Measurements from ENCODE around the gene ACYP1.
A peak's percentile ranks its signal among the peaks of the same experiment; 100 is the strongest.

ACYP1 gene

GRCh38 chr14:75067212-75067611 is 3.4 kb upstream of the ACYP1 start:
- no peak for TF ChIP-seq TAF1 (IDR thresholded peaks at IDR 0.05; ENCODE audit: borderline replicate concordance, low read depth, low read length)
- TF ChIP-seq POLR2AphosphoS5 (IDR thresholded peaks at IDR 0.05; ENCODE audit: low read depth, low read length), result no peak
- TF ChIP-seq POLR2A (IDR thresholded peaks at IDR 0.05; ENCODE audit: low read depth, low read length), result no peak
- DNase-seq (ENCODE audit: insufficient read length) (no peak), FAIRE-seq (no peak)

DNA sequence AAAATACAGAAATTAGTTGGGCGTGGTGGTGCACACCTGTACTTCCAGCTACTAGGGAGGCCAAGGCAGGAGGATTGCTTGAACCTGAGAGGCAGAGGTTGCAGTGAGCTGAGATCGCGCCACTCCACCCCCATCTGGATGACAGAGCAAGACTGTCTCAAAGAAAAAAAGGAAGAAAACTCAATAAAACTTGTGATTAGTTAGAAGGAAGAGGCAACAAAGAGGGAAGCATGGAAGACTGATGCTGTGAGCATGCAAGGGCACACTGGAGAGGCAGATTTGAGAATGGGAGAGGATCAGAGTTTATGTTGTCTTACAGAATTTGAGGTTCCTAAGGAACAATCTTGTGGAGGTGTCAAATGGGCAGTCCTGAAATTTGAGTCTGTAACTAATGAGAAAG is 2.9 kb upstream of the ACYP1 start:
- no peak for TF ChIP-seq POLR2A (IDR thresholded peaks at IDR 0.05; ENCODE audit: low read depth, low read length)
- no peak for TF ChIP-seq POLR2AphosphoS5 (IDR thresholded peaks at IDR 0.05; ENCODE audit: low read depth, low read length)
- TF ChIP-seq TAF1 (IDR thresholded peaks at IDR 0.05; ENCODE audit: borderline replicate concordance, low read depth, low read length), result no peak
- DNase-seq (ENCODE audit: insufficient read length) (no peak), FAIRE-seq (no peak)

GRCh38 chr14:75064205-75064567 is 362 bp upstream of the ACYP1 start:
- no peak for FAIRE-seq
- no peak for DNase-seq (ENCODE audit: insufficient read length)
- TF ChIP-seq POLR2A (IDR thresholded peaks at IDR 0.05; ENCODE audit: low read depth, low read length) (no peak), POLR2AphosphoS5 (IDR thresholded peaks at IDR 0.05; ENCODE audit: low read depth, low read length) (no peak), TAF1 (IDR thresholded peaks at IDR 0.05; ENCODE audit: borderline replicate concordance, low read depth, low read length) (no peak)

DNA sequence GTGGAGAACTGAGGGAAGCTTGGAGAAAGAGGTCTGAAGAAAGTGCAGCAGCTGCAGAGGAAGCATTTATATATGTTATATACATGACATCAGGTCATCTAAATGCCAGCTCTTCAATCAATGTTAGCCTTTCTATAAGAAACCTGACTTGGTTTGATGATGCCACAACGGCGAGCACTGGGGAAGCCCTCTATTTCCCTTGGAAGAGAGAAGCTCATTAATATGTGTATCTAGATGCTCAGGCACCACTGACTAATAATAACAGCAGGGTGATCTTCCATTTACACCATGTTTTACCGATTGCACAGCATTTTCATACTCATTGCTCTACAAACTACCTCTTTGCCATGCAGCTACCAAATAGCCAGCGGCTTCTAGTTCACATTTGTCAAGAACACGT is 811 bp downstream of the ACYP1 start:
- FAIRE-seq (no peak), DNase-seq (ENCODE audit: insufficient read length) (no peak)
- TF ChIP-seq POLR2AphosphoS5 (IDR thresholded peaks at IDR 0.05; ENCODE audit: low read depth, low read length), result no peak

DNA sequence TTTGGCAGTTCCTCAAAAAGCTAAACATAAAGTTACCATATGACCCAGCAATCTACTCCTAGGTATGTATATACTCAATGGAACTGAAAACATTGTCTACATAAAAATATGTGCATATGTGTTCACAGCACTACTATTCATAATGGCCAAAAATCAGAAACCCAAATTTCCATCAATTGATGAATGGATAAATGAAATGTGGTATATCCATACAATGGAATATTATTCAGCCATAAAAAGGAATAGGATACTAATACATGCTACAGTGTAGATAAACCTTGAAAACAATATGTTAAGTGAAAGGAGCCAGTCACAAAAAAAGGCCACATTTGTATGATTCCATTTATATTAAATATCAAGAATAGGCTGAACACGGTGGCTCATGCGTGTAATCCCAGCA is 3.4 kb downstream of the ACYP1 start:
- no peak for TF ChIP-seq TAF1 (IDR thresholded peaks at IDR 0.05; ENCODE audit: borderline replicate concordance, low read depth, low read length)
- TF ChIP-seq POLR2AphosphoS5 (IDR thresholded peaks at IDR 0.05; ENCODE audit: low read depth, low read length), result no peak
- no peak for TF ChIP-seq POLR2A (IDR thresholded peaks at IDR 0.05; ENCODE audit: low read depth, low read length)
- DNase-seq (ENCODE audit: insufficient read length) (no peak), FAIRE-seq (no peak)

- no peak for TF ChIP-seq TAF1 (IDR thresholded peaks at IDR 0.05; ENCODE audit: borderline replicate concordance, low read depth, low read length)
- no peak for TF ChIP-seq POLR2A (IDR thresholded peaks at IDR 0.05; ENCODE audit: low read depth, low read length)
- TF ChIP-seq POLR2AphosphoS5 (IDR thresholded peaks at IDR 0.05; ENCODE audit: low read depth, low read length), result no peak
- no peak for DNase-seq (ENCODE audit: insufficient read length)
- no peak for FAIRE-seq
Measured at GRCh38 chr14:75059642-75060041, 4.2 kb downstream of the ACYP1 start.

DNA sequence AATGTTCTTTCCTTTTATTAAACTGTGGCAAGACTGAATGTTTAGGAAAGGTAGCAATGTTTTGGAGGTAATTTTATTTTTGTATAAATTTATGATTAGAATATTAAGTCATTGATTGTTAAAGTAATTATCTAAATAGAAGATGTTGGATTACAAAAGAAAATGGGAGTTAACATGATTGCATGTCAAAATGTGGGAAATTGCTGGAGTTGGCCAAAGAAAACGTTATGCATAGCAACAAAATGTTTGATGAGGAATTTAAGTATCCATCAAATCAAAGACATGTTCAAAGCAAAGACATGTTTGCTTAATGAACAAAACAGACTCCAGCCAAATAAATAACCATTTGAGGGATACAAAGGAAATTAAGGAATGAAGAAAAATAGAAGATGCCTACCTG is 9.4 kb downstream of the ACYP1 start:
- TF ChIP-seq POLR2AphosphoS5 (IDR thresholded peaks at IDR 0.05; ENCODE audit: low read depth, low read length) (no peak), POLR2A (IDR thresholded peaks at IDR 0.05; ENCODE audit: low read depth, low read length) (no peak), TAF1 (IDR thresholded peaks at IDR 0.05; ENCODE audit: borderline replicate concordance, low read depth, low read length) (no peak)
- DNase-seq (ENCODE audit: insufficient read length) (no peak), FAIRE-seq (no peak)

GRCh38 chr14:75053396-75054291 is 10.2 kb downstream of the ACYP1 start:
- FAIRE-seq, result no peak
- no peak for DNase-seq (ENCODE audit: insufficient read length)

DNA sequence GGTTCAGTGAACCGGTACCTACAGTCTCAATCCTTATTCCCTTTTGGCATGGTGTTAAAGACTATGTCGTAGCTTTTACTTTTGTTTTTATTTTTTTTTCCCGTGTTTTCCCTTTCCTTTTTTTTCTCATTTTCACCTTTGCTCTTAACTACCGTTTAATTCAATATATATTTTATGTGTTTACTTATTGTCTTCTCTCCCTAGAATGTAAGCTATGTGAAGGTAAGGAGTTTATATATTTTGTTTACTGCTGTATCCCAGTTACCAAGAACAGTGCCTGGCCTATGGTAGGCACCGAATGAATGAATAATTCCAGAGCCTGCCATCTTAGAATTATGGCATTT is 12.3 kb downstream of the ACYP1 start:
- TF ChIP-seq POLR2AphosphoS5 (IDR thresholded peaks at IDR 0.05; ENCODE audit: low read depth, low read length) (no peak), POLR2A (IDR thresholded peaks at IDR 0.05; ENCODE audit: low read depth, low read length) (no peak), TAF1 (IDR thresholded peaks at IDR 0.05; ENCODE audit: borderline replicate concordance, low read depth, low read length) (no peak)
- FAIRE-seq (no peak), DNase-seq (ENCODE audit: insufficient read length) (no peak)

More at GRCh38 chr14:75053396-75054291, 10.2 kb downstream of the ACYP1 start:
- TF ChIP-seq TAF1 (IDR thresholded peaks at IDR 0.05; ENCODE audit: borderline replicate concordance, low read depth, low read length), result no peak
- no peak for TF ChIP-seq POLR2A (IDR thresholded peaks at IDR 0.05; ENCODE audit: low read depth, low read length)
- TF ChIP-seq POLR2AphosphoS5 (IDR thresholded peaks at IDR 0.05; ENCODE audit: low read depth, low read length), result no peak

DNA sequence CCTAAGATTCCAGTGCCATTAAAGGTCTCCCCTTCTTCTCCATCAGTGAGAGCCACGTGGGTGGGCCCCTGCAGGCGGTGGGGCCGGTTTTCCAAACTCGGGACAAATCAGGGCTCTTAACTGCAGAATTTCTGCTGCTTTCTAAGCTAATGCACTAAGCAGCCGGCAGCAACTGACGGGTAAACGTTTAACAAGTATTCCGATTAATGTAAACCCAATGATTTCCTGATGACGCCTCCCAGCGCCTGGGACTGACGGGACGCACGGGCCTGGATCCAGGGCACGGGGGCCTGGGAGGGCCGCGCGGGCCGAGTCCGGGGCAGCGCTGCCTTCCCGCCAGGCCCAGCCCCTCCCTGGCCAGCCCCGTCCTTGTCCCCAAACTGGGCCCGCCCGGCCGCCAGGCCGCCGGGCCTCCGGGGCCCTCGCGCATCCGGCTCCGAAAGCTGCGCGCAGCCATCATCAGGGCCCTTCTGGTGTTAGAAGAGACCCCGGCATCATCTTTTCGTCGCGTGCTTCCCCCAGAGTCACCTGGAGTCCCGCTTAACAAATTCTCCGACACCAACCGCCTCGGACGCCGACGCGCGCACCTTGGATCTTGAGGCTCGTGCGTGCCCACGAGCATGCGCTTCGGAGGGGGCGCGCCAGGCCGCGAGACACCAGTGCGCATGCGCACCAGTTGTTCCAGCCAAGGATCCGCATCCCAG is 12.8 kb downstream of the ACYP1 start, which contains the start of gene MLH3:
TSS of gene MLH3 (minus strand) at position 616 of the 704 bp plus-strand sequence. CDS start 1,812 bp downstream, outside the sequence.
- peak; percentile 97 for FAIRE-seq
- DNase-seq (ENCODE audit: insufficient read length), result peak; percentile 72
- TF ChIP-seq POLR2AphosphoS5 (IDR thresholded peaks at IDR 0.05; ENCODE audit: low read depth, low read length), result peak; percentile 63
- no peak for TF ChIP-seq TAF1 (IDR thresholded peaks at IDR 0.05; ENCODE audit: borderline replicate concordance, low read depth, low read length)
- TF ChIP-seq POLR2A (IDR thresholded peaks at IDR 0.05; ENCODE audit: low read depth, low read length), result peak; percentile 69; the same call in 1 of the 2 replicates

GRCh38 chr14:75049731-75050201 is 14.1 kb downstream of the ACYP1 start:
- no peak for TF ChIP-seq POLR2A (IDR thresholded peaks at IDR 0.05; ENCODE audit: low read depth, low read length)
- no peak for TF ChIP-seq POLR2AphosphoS5 (IDR thresholded peaks at IDR 0.05; ENCODE audit: low read depth, low read length)
- no peak for TF ChIP-seq TAF1 (IDR thresholded peaks at IDR 0.05; ENCODE audit: borderline replicate concordance, low read depth, low read length)
- DNase-seq (ENCODE audit: insufficient read length) (no peak), FAIRE-seq (no peak)

DNA sequence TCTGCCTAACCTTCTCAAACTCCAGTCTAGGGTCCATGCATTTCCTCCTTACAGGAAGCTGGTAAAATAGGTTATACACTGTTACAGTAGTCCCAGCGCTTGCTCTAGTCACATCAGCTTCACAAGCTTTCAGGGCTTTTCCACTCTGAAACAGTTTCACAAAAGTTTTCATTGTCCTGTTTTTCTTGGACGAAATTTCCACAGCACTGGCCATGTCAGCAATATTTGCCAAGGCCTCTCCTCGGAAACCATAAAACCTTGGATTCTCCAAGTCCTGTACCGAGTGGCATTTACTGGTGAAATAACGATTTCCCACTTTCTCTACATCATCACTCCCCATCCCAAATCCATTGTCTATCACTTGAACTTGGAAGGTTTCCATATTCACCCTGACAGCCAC is 14.7 kb downstream of the ACYP1 start:
- FAIRE-seq (no peak), DNase-seq (ENCODE audit: insufficient read length) (no peak)
- TF ChIP-seq TAF1 (IDR thresholded peaks at IDR 0.05; ENCODE audit: borderline replicate concordance, low read depth, low read length) (no peak), POLR2AphosphoS5 (IDR thresholded peaks at IDR 0.05; ENCODE audit: low read depth, low read length) (no peak), POLR2A (IDR thresholded peaks at IDR 0.05; ENCODE audit: low read depth, low read length) (no peak)
